Measurements from ENCODE around the gene TPSD1. TPM values are rescaled to one million over a fixed set of nuclear protein-coding genes. Genes with fewer than 3 reads are reported as not detected.

The TPSD1 gene
- total and polyA plus RNA-seq, 2 experiments from 2014 or later: 0.17 TPM; not detected in 1

GRCh38 chr16:1262210-1262845 lies 6.5 kb downstream of the TPSD1 start:
- no peaks in the 10 kb centered on the region for H3K36me3 ChIP-seq (ENCODE audit: insufficient read depth)
- TF ChIP-seq ZNF114 (CRISPR knock-in tag; IDR thresholded peaks at IDR 0.05) (no peak), EZH2phosphoT487 (IDR thresholded peaks at IDR 0.05; ENCODE audit: unreplicated experiment) (no peak), ETS1 (IDR thresholded peaks at IDR 0.05) (no peak), STAT1 (IDR thresholded peaks at IDR 0.05; ENCODE audit: unreplicated experiment) (no peak), JUNB (IDR thresholded peaks at IDR 0.05; ENCODE audit: unreplicated experiment) (no peak), ZNF462 (CRISPR knock-in tag; IDR thresholded peaks at IDR 0.05) (no peak), POLR2AphosphoS5 (IDR thresholded peaks at IDR 0.05; ENCODE audit: low read depth) (no peak), ZNF331 (CRISPR knock-in tag; IDR thresholded peaks at IDR 0.05; ENCODE audit: low read depth) (no peak), REST (IDR thresholded peaks at IDR 0.05; ENCODE audit: unreplicated experiment) (no peak), EZH2 (IDR thresholded peaks at IDR 0.05; ENCODE audit: low read depth, unreplicated experiment) (no peak), NANOG (IDR thresholded peaks at IDR 0.05; ENCODE audit: borderline replicate concordance) (no peak), CTCF (conservative IDR thresholded peaks at IDR 0.05; ENCODE audit: low read depth in 2 of 2) (no peak), CREB1 (CRISPR knock-in tag; IDR thresholded peaks at IDR 0.05; ENCODE audit: low read depth) (no peak)
- H3K9me3 Mint-ChIP-seq: peaks cover 15% of the 10 kb centered on the region
- DNase-seq (ENCODE audit: low spot score) (no peak), ATAC-seq (no peak)
- no peak overlapping the region for H3K27ac ChIP-seq (ENCODE audit: low read depth)
- no peaks in the 10 kb centered on the region for H3F3A ChIP-seq (replicated peaks; ENCODE audit: low read depth)
- no peaks in the 10 kb centered on the region for H3K9me2 ChIP-seq (ENCODE audit: insufficient read depth)
- H2AFZ ChIP-seq: no peak overlapping the region
- H3K4me2 ChIP-seq: no peak overlapping the region
- H3K79me2 ChIP-seq (replicated peaks; ENCODE audit: insufficient read depth): no peaks in the 10 kb centered on the region
- H3K4me1 ChIP-seq (ENCODE audit: insufficient read depth): no peaks in the 10 kb centered on the region
- H4K20me1 ChIP-seq (replicated peaks; ENCODE audit: insufficient read depth): 0 out of 2 replicates have a peak, but pooled peaks cover 2% of the 10 kb centered on the region
- H3K4me3 Mint-ChIP-seq: peak overlapping the region; percentile 33; the same call in 1 of the 3 replicates
- no peaks in the 10 kb centered on the region for H3K36me3 Mint-ChIP-seq (ENCODE audit: low read depth)
- H3K27me3 Mint-ChIP-seq (ENCODE audit: insufficient read depth, low read depth, poor library complexity): peaks cover 35% of the 10 kb centered on the region
- H3K27me3 ChIP-seq (ENCODE audit: insufficient read depth): no peaks in the 10 kb centered on the region
- H3K4me1 Mint-ChIP-seq: peaks cover 11% of the 10 kb centered on the region
- H3K4me3 ChIP-seq: no peak overlapping the region
- H3K27ac Mint-ChIP-seq: no peak overlapping the region
